GM21529 (cell line): ENCODE data around the gene RPL22.

ENCODE experiments used
- ATAC-seq: cut with Tn5 transposase; IDR thresholded peaks from one replicate; pipeline ENCODE4 v1.9.1; 2021; ENCODE audit not compliant: unreplicated experiment

The RPL22 gene

GRCh38 chr1:6157132-6157527, 42.3 kb downstream of the RPL22 start:
- no peak for ATAC-seq

- no peak for ATAC-seq
These were observed 44.7 kb downstream of the RPL22 start for GRCh38 chr1:6154525-6155319.

GRCh38 chr1:6152882-6153281, 46.5 kb downstream of the RPL22 start:
- no peak for ATAC-seq

GRCh38 chr1:6152181-6152580, 47.2 kb downstream of the RPL22 start:
- no peak for ATAC-seq

GRCh38 chr1:6151291-6151822, 48.0 kb downstream of the RPL22 start:
- no peak for ATAC-seq

GRCh38 chr1:6150006-6150938, 49.1 kb downstream of the RPL22 start:
- ATAC-seq: no peak

GRCh38 chr1:6149597-6149996, 49.8 kb downstream of the RPL22 start:
- ATAC-seq: no peak

GRCh38 chr1:6148497-6149241, 50.7 kb downstream of the RPL22 start:
- ATAC-seq: no peak

GRCh38 chr1:6145864-6146410, 53.5 kb downstream of the RPL22 start:
- no peak for ATAC-seq

GRCh38 chr1:6145396-6145750, 54.0 kb downstream of the RPL22 start:
- no peak for ATAC-seq

GRCh38 chr1:6144647-6145395, 54.6 kb downstream of the RPL22 start:
- no peak for ATAC-seq

- ATAC-seq: no peak
These were observed 55.2 kb downstream of the RPL22 start for GRCh38 chr1:6144175-6144574.

GRCh38 chr1:6143395-6143794, 56.0 kb downstream of the RPL22 start:
- ATAC-seq: no peak

GRCh38 chr1:6142734-6143133, 56.7 kb downstream of the RPL22 start:
- ATAC-seq: no peak

GRCh38 chr1:6142036-6142621, 57.3 kb downstream of the RPL22 start:
- ATAC-seq: no peak

GRCh38 chr1:6141592-6141991, 57.8 kb downstream of the RPL22 start:
- no peak for ATAC-seq

- no peak for ATAC-seq
These were observed 59.0 kb downstream of the RPL22 start for GRCh38 chr1:6140413-6140812.

- no peak for ATAC-seq
These were observed 61.6 kb downstream of the RPL22 start for GRCh38 chr1:6137758-6138157.

- ATAC-seq: no peak
These were observed 62.7 kb downstream of the RPL22 start for GRCh38 chr1:6136516-6137220.
